GM21619 (cell line): Measurements from ENCODE around the gene HTRA3.
A peak's percentile ranks its signal among the peaks of the same experiment; 100 is the strongest.

ENCODE experiments used
- ATAC-seq: cut with Tn5 transposase; IDR thresholded peaks from one replicate; pipeline ENCODE4 v1.9.1; 2021; ENCODE audit not compliant: unreplicated experiment

The HTRA3 gene

GRCh38 chr4:8269535-8270417 lies at the start of gene HTRA3:
TSS of gene HTRA3 (plus strand) at chr4:8269754. CDS start at chr4:8269969, 215 bp downstream.
- no peak for ATAC-seq

GRCh38 chr4:8220661-8221450 lies 48.7 kb upstream of the HTRA3 start:
- ATAC-seq, result no peak

- no peak for ATAC-seq
These were observed 48.1 kb upstream of the HTRA3 start for GRCh38 chr4:8221476-8221875.

- ATAC-seq, result no peak
These were observed 47.6 kb upstream of the HTRA3 start for GRCh38 chr4:8221985-8222384.

- no peak for ATAC-seq
These were observed 46.8 kb upstream of the HTRA3 start for GRCh38 chr4:8222609-8223388.

- ATAC-seq, result no peak
These were observed 45.1 kb upstream of the HTRA3 start for GRCh38 chr4:8224267-8224974.

GRCh38 chr4:8224975-8225625 lies 44.5 kb upstream of the HTRA3 start:
- no peak for ATAC-seq

GRCh38 chr4:8225706-8226443 lies 43.7 kb upstream of the HTRA3 start:
- ATAC-seq, result no peak

GRCh38 chr4:8227201-8227770 lies 42.3 kb upstream of the HTRA3 start:
- ATAC-seq, result no peak

- ATAC-seq, result no peak
These were observed 41.7 kb upstream of the HTRA3 start for GRCh38 chr4:8227771-8228318.

GRCh38 chr4:8228319-8229250 lies 41.0 kb upstream of the HTRA3 start:
- peak; percentile 68 for ATAC-seq

GRCh38 chr4:8229331-8229975 lies 40.1 kb upstream of the HTRA3 start:
- no peak for ATAC-seq

- no peak for ATAC-seq
These were observed 39.5 kb upstream of the HTRA3 start for GRCh38 chr4:8230033-8230432.

GRCh38 chr4:8230891-8231290 lies 38.7 kb upstream of the HTRA3 start:
- no peak for ATAC-seq

GRCh38 chr4:8231551-8232049 lies 38.0 kb upstream of the HTRA3 start:
- ATAC-seq, result no peak

GRCh38 chr4:8232748-8233147 lies 36.8 kb upstream of the HTRA3 start:
- no peak for ATAC-seq
